ENCODE data around the gene PSD2. TPM values are rescaled to one million over a fixed set of nuclear protein-coding genes. Genes with fewer than 3 reads are reported as not detected.

The PSD2 gene
- total RNA-seq, 1 donor from 2014 or later, result 0.62 TPM

DNA sequence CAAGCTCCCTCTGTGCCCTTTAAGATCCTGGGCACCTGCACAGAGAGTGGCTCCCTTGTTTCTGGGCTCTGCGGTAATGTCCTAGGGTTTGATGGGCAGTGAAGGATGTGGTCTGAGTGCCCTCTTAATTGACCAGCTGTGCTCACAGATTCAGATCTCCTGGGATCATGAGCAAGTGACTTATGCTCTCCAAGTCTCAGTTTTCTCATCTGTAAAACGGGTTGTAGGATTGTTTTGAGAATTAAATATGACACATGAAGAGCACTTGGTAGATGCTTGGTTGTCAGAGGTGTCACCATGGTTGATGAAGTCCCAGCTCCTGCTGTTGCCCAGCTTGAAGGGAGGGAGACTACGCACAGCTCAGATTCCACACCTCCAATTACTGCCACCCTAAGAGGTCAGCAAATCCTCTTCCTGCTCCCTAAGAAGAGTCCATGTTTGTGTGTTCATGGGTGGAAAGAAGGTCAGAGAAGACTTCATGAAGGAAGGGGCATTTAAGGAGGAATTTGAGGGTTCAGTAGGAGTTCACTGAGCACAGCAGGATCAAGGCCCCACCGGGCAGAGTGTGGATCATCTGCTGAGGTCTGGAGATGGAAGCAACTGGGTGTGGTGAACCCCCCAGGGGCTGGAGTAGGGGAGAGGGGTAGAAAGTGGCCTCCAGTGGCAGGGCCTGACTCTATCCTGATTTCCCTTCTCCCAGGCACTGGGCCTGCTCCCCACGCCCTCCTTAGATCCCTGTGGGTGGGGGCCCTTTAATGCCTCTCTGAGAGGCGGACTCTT, 1.4 kb upstream of the PSD2 start:
- Mint-ChIP-seq H3K27ac (ENCODE audit: unreplicated experiment) (no peak overlapping the region), H3K27me3 (ENCODE audit: unreplicated experiment) (peaks cover 66% of the 10 kb centered on the region), H3K36me3 (ENCODE audit: unreplicated experiment) (no peaks in the 10 kb centered on the region), H3K4me3 (ENCODE audit: unreplicated experiment) (no peak overlapping the region), H3K9me3 (ENCODE audit: unreplicated experiment) (no peaks in the 10 kb centered on the region), H3K4me1 (ENCODE audit: unreplicated experiment) (peaks cover 2% of the 10 kb centered on the region)
- DNase-seq (ENCODE audit: extremely low spot score, unreplicated experiment), result no peak
- TF ChIP-seq, protein P1, sequence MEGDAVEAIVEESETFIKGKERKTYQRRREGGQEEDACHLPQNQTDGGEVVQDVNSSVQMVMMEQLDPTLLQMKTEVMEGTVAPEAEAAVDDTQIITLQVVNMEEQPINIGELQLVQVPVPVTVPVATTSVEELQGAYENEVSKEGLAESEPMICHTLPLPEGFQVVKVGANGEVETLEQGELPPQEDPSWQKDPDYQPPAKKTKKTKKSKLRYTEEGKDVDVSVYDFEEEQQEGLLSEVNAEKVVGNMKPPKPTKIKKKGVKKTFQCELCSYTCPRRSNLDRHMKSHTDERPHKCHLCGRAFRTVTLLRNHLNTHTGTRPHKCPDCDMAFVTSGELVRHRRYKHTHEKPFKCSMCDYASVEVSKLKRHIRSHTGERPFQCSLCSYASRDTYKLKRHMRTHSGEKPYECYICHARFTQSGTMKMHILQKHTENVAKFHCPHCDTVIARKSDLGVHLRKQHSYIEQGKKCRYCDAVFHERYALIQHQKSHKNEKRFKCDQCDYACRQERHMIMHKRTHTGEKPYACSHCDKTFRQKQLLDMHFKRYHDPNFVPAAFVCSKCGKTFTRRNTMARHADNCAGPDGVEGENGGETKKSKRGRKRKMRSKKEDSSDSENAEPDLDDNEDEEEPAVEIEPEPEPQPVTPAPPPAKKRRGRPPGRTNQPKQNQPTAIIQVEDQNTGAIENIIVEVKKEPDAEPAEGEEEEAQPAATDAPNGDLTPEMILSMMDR (IDR thresholded peaks at IDR 0.05), result no peak

DNA sequence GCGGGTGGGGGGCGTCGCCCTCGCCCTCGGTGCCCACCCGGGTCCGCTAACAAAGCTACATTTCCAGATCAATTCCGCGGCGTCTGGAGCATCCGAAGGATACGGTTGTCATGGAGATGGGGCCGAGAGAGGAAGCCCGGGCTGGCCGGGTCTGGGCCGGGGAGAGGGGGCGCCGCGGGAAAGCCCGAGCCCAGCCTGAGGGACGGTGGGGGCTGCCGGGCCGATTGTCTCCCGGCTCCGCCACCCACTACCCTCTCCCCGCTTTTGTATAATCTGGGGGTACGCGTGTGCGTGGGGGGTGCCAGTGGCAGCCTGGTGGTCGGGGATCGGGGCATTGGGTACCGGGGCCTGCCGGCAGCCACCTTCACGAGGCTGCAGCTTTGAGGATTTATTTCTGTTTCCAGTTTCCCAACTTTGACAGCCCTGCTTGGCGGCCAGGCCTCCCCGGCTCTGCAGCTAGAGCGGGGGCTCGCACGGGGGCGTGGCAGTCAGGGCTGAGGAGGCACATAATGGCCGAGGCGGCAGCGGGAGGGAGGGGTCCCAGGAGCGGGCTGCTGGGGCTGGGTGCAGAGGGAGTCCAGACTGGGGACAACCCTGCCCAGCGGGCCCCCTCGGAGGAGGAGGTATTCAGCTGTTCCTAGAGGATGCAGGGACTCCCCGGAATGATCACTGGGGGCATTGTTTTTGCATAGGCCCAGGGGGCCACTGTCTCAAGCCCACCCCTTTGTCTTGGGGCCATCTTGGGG, 626 bp downstream of the PSD2 start:
- Mint-ChIP-seq H3K9me3 (ENCODE audit: unreplicated experiment) (no peaks in the 10 kb centered on the region), H3K4me3 (ENCODE audit: unreplicated experiment) (no peak overlapping the region), H3K4me1 (ENCODE audit: unreplicated experiment) (peaks cover 2% of the 10 kb centered on the region)

DNA sequence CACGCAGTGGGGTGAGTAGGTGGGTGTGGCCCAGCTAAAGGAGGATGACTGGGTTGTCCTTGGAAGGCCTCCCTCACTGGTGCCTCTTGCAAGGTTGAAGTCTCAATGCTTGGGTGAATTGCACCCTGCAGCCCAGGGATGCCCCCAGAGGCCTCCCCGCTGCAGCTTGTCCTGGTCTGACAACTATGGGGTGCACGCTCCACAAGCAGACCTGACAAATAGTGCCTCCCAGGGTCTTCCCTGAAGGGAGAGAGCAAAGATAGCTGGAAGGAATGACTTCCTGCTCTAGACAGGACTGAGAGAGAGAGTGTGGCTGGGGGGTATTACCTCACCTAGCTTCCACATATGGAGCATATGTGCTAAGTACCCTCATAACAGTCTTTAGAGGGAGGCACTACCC, 1.7 kb downstream of the PSD2 start:
- Mint-ChIP-seq H3K9me3 (ENCODE audit: unreplicated experiment) (no peaks in the 10 kb centered on the region), H3K4me3 (ENCODE audit: unreplicated experiment) (no peak overlapping the region), H3K27me3 (ENCODE audit: unreplicated experiment) (peaks cover 86% of the 10 kb centered on the region), H3K36me3 (ENCODE audit: unreplicated experiment) (no peaks in the 10 kb centered on the region), H3K27ac (ENCODE audit: unreplicated experiment) (no peak overlapping the region), H3K4me1 (ENCODE audit: unreplicated experiment) (peaks cover 2% of the 10 kb centered on the region)
- no peak for DNase-seq (ENCODE audit: extremely low spot score, unreplicated experiment)
- TF ChIP-seq, protein P1 (IDR thresholded peaks at IDR 0.05), result no peak

More for the DNA sequence above, 626 bp downstream of the PSD2 start:
- H3K27ac Mint-ChIP-seq (ENCODE audit: unreplicated experiment), result no peak overlapping the region
- H3K27me3 Mint-ChIP-seq (ENCODE audit: unreplicated experiment), result peaks cover 81% of the 10 kb centered on the region
- DNase-seq (ENCODE audit: extremely low spot score, unreplicated experiment), result no peak
- no peaks in the 10 kb centered on the region for H3K36me3 Mint-ChIP-seq (ENCODE audit: unreplicated experiment)
- TF ChIP-seq, protein P1 (IDR thresholded peaks at IDR 0.05), result no peak

DNA sequence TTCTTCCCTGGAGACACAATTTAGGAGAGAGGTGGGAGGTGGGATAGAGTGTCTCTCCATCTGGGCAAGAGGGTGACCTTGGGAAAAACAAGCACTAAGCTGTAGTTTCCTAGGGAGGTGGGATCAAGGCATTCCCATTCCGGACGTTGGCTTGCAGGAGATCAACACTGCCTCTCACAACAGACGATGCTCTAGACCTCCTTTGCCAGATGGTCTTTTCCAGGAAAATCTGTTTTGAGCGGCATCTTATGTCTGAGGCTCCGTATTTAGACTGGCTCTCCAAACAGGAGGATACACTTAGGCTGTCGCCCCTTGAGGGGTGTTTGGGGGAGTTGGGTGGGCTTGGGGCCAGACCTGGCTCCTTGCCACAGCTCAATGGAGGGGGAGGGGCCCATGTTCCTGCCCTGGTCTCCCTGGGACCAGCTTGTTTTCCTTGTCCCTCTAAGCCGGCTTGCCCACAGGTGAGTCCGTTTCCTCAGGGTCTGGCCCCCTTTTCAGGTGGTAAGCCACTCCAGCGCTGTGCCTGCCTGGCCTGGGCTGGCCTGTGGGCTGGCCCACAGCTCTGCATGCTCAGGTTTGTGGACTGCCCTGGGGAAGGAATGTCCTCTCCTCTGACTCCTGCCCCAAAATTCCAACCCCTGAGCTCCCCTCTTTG, 2.4 kb downstream of the PSD2 start:
- no peaks in the 10 kb centered on the region for H3K9me3 Mint-ChIP-seq (ENCODE audit: unreplicated experiment)
- H3K27me3 Mint-ChIP-seq (ENCODE audit: unreplicated experiment), result peaks cover 86% of the 10 kb centered on the region
- TF ChIP-seq, protein P1 (IDR thresholded peaks at IDR 0.05), result no peak
- no peak for DNase-seq (ENCODE audit: extremely low spot score, unreplicated experiment)
- H3K4me1 Mint-ChIP-seq (ENCODE audit: unreplicated experiment), result peaks cover 2% of the 10 kb centered on the region
- H3K4me3 Mint-ChIP-seq (ENCODE audit: unreplicated experiment), result no peak overlapping the region
- H3K36me3 Mint-ChIP-seq (ENCODE audit: unreplicated experiment), result no peaks in the 10 kb centered on the region
- H3K27ac Mint-ChIP-seq (ENCODE audit: unreplicated experiment), result no peak overlapping the region

DNA sequence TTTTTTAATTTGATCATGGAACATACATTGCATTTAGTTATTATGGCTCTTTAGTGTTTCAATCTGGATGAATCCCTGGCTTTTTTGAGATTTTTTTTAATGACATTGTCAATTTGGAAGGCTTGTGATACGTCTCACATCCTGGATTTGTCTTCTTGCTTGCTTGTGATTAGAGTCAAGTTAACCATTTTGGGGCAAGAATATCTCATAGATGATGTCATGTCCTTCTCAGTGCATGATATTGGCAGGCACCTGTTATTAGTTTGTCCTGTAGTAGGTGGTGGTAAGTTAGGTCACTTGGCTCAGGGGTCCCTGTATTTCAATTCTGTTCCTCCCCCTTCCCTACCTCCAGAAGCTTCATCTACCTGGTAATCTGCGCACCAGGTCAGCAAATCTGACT, 3.3 kb downstream of the PSD2 start:
- Mint-ChIP-seq H3K4me3 (ENCODE audit: unreplicated experiment) (no peak overlapping the region), H3K4me1 (ENCODE audit: unreplicated experiment) (peaks cover 2% of the 10 kb centered on the region), H3K27me3 (ENCODE audit: unreplicated experiment) (peaks cover 79% of the 10 kb centered on the region), H3K9me3 (ENCODE audit: unreplicated experiment) (no peaks in the 10 kb centered on the region), H3K36me3 (ENCODE audit: unreplicated experiment) (no peaks in the 10 kb centered on the region), H3K27ac (ENCODE audit: unreplicated experiment) (no peak overlapping the region)
- TF ChIP-seq, protein P1 (IDR thresholded peaks at IDR 0.05), result no peak
- DNase-seq (ENCODE audit: extremely low spot score, unreplicated experiment), result no peak
